Fibroblast of pulmonary artery (primary cell): Measurements from ENCODE around the gene ENPP6.

Experiments used
- DNase-seq: peaks from one replicate; pipeline ENCODE4 v3.0.0-alpha.2; 2010; ENCODE audit warnings: low read depth
- H3K4me3 ChIP-seq: replicated peaks from 2 replicates; pipeline ENCODE4 v1.5.1; 2011; ENCODE audit warnings: low read depth, mild to moderate bottlenecking, control low read depth, low read length, moderate library complexity
- TF ChIP-seq, protein P1 (sequence below): IDR thresholded peaks from 2 replicates; pipeline ENCODE4 v1.5.1; 2011; ENCODE audit warnings: mild to moderate bottlenecking, control low read depth, low read length, inconsistent platforms; ENCODE audit errors: missing control alignments

ENPP6 gene

DNA sequence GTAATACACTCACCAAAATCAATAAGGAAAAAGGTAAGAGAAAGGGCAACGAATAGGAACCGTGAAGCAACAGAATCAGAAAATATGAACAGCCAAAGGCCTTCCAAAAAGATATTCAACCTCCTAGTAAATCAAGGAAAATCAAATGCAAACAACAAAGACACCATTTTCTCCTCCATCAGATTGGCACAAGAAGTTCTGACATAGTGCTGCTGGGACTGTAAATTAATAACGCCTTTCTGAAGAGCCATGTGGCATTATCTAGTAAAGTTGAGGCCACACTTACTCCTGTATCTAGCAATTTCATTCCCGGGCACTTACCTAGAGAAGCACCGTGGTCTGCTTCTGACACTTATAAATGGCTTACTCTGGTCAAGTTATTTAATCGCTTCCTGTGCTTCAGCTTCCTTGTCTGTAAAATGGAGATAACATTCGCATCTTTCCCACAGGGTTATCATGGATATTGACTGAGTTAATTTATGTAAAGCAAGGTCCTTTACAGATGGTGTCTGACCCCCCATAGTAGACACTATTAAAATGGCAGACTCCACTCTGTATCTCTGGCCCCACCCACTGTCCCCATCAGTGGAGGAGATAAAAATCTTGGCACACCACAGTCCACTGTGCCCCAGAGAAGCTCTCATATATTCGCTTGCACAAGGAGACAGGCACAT is 20.5 kb upstream of the ENPP6 start:
- H3K4me3 ChIP-seq: no peak overlapping the region
- TF ChIP-seq, protein P1, sequence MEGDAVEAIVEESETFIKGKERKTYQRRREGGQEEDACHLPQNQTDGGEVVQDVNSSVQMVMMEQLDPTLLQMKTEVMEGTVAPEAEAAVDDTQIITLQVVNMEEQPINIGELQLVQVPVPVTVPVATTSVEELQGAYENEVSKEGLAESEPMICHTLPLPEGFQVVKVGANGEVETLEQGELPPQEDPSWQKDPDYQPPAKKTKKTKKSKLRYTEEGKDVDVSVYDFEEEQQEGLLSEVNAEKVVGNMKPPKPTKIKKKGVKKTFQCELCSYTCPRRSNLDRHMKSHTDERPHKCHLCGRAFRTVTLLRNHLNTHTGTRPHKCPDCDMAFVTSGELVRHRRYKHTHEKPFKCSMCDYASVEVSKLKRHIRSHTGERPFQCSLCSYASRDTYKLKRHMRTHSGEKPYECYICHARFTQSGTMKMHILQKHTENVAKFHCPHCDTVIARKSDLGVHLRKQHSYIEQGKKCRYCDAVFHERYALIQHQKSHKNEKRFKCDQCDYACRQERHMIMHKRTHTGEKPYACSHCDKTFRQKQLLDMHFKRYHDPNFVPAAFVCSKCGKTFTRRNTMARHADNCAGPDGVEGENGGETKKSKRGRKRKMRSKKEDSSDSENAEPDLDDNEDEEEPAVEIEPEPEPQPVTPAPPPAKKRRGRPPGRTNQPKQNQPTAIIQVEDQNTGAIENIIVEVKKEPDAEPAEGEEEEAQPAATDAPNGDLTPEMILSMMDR: no peak
- DNase-seq: no peak

DNA sequence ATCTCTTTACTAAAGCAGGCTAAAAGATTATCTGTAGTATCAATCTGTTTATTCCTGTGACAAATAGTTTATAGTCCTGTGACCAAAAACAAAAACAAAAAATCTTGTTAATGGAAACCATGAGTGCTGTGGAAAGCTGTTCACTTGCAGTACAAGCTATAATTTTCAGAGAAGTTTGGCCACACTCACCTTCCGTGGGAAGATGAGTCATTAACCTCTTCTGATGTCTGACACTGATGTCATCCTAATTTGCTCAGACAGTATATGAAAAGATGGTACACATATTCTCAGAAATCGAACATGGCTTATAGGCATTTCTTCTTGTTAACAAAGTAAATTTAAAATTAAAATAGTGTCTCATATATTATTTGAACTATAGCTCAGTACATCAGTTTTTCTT is 19.9 kb upstream of the ENPP6 start:
- TF ChIP-seq, protein P1: no peak
- no peak for DNase-seq
- no peak overlapping the region for H3K4me3 ChIP-seq

DNA sequence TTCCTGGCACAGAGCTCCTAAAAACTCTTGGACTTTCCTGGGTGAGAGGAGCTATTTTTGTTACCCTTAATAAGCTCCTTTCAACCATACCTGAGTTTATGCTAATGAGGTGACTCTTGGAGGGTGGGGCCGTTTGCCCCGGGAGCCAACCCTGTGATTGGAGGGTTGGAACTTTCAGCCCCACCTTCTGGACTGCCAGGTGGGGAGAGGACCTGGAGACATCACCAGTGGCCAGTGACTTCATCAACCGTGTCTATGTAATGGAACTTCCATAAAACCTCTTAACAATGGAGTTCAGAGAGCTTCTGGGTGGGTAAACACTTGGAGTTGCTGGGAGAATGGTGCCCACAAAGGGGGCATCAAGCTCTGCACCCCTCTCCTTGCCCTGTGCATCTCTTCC is 17.9 kb upstream of the ENPP6 start:
- no peak for DNase-seq
- no peak overlapping the region for H3K4me3 ChIP-seq
- TF ChIP-seq, protein P1: no peak

DNA sequence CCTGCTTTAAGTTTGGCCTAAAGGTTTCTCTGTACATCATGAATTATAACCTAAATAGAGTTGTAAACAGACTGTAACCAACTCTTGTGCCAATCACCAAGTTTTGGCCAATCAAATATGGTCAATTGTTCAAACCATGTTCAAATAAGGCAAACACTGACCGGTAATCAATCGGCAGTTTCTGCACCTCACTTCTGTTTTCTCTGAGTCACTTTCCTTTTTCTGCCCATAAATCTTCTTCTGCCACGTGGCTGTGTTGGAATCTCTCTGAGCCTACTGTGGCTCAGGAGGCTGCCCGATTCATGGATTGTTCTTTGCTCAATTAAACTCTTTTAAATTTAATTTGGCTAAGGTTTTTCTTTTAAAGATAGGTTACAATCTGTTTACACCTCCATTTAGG is 16.5 kb upstream of the ENPP6 start:
- no peak overlapping the region for H3K4me3 ChIP-seq
- DNase-seq: no peak
- TF ChIP-seq, protein P1: no peak

DNA sequence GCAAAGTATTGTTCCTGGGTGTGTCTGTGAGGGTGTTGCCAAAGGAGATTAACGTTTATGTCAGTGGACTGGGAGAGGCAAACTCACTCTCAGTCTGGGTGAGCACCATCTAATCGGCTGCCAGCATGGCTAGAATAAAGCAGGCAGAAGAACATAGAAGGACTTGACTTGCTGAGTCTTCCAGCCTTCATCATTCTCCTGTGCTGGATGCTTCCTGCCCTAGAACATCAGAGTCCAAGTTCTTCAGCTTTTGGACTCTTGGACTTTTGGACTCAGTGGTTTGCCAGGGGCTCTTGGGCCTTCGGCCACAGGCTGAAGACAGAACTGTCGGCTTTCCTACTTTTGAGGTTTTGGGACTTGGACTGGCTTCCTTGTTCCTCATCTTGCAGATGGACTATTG is 15.3 kb upstream of the ENPP6 start:
- TF ChIP-seq, protein P1: no peak
- DNase-seq: no peak
- no peak overlapping the region for H3K4me3 ChIP-seq

DNA sequence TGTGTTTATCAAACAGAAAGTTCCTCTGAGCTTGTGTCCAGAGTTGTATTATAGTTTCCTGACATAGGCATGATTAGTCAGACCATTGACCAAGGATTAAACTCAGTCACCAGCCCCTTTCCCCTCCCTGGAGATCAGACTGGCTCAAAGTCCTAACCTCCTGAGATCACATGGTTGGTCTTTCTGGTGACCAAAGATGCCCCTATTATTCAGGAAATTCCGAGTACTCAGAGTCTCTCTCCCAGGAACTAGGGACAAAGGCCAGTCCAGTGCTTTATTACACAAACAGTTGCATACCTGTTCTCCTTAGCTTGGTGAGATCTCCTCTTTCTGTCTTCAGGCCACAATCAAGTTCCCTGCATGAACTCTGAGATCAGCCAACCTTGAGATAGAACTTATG is 14.5 kb upstream of the ENPP6 start:
- no peak overlapping the region for H3K4me3 ChIP-seq
- DNase-seq: no peak
- TF ChIP-seq, protein P1: no peak

DNA sequence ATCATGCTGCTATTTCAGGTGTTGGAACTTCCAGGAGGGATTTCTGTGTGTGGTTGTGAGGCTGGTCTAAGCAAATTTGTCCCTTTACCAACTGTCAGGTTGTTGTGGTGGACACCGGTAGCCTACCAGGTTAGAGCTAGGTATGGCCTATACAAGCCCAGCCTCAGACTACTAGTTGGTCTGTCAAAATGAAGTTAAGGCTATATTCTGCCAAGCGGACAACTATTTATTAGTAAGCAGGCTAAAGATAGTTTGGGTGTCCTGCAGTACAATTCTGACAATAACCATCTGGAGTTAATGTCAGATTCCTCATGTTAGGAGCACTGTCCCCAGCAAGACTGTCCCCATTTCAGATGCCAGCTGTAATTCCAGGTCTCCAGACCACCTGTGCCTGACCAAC is 13.9 kb upstream of the ENPP6 start:
- TF ChIP-seq, protein P1: no peak
- no peak overlapping the region for H3K4me3 ChIP-seq
- no peak for DNase-seq
